Stimulated activated CD8-positive, alpha-beta memory T cell treated with anti-CD3 and anti-CD28 coated beads, Interleukin-15, amount 100 ng/mL, for 1 hour (primary cell): Measurements from ENCODE around the gene RBM7.
A peak's percentile ranks its signal among the peaks of the same experiment; 100 is the strongest.

ENCODE experiments used
- DNase-seq: peaks from one replicate; pipeline ENCODE4 v3.0.0-alpha.2; 2020; ENCODE audit warnings: low read depth

The RBM7 gene

GRCh38 chr11:114400216-114400914, at the start of gene RBM7, which contains the start of gene C11orf71:
TSS of gene RBM7 (plus strand) at chr11:114400666. CDS start at chr11:114400672, 6 bp downstream.
TSS of gene C11orf71 (minus strand) at chr11:114400511. CDS start at chr11:114400331, 180 bp downstream.
- peak; percentile 95 for DNase-seq

DNA sequence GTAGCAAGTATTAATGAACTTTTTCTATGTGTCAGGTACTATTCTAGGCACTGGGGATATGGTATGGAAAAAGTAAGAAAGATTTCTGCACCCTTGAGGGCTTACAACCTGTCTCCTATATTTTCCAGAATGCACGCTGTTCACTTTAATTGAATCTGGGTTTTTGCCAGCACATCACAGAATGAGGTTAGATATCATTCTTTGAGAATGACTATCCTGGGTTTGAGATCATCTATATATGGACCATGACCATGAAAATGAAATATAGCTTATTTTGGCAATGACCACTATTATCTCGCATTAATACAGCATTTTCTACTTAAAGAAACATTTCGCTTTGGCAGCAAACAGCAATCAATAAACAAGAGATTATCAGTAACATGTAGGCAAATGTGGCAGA, 47.0 kb upstream of the RBM7 start:
- DNase-seq, result no peak

- no peak for DNase-seq
Measured at GRCh38 chr11:114354076-114354475, 46.4 kb upstream of the RBM7 start.

- DNase-seq, result no peak
Measured at GRCh38 chr11:114358716-114359115, 41.8 kb upstream of the RBM7 start.

DNA sequence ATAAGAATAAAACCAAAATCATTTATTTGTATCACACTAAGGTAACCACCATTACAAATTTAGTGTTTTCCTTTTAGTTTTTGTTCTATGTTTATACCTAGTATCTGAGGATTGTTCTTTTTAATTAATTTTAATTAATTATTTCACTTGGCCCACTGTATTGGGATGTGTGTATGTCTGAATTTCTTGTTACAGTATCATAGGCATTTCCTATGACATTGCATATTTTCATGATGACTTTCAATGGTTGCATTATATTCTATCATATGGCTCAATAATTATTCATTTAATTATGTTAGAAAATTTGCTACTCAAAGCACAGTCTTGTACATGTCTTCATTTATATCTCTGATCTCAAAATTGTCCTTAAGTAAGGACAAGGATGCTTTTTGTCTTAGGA, 41.1 kb upstream of the RBM7 start:
- DNase-seq, result no peak

DNA sequence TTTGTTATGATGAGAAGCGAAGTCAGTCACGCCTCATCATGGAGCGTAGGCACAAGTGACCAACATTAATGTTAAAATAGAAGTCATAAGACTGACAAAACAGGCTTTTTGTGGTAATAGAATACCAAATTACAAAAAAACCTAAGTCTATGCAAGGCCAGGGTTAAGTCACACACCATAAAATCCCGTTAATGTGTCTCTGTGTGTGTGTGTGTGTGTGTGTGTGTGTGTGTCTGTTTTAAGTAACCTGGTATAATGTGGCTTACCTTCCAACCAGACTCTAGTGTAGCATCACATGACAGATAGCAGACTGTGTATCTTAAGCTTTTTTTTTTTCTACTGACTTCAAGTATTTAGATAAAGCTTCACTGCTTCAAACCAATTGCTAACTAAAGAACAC, 38.1 kb upstream of the RBM7 start:
- no peak for DNase-seq

DNA sequence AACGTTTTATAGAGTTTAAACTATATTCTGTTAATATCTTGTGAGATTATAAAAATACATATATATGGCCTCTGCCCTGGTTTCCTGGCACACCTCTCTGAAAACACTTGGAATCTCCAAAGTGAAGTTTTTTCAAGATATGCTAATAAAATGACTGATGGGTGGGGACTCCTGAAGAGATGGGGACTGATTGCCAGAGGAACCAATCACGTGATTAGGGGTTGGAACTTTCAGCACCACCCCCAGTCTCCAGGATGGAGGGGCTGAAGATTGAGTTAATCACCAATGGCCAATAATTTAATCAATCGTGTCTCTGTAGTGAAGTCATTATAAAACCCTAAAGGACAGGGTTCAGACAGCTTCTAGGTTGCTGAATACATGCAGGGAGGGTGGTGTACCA, 37.5 kb upstream of the RBM7 start:
- DNase-seq, result no peak

DNA sequence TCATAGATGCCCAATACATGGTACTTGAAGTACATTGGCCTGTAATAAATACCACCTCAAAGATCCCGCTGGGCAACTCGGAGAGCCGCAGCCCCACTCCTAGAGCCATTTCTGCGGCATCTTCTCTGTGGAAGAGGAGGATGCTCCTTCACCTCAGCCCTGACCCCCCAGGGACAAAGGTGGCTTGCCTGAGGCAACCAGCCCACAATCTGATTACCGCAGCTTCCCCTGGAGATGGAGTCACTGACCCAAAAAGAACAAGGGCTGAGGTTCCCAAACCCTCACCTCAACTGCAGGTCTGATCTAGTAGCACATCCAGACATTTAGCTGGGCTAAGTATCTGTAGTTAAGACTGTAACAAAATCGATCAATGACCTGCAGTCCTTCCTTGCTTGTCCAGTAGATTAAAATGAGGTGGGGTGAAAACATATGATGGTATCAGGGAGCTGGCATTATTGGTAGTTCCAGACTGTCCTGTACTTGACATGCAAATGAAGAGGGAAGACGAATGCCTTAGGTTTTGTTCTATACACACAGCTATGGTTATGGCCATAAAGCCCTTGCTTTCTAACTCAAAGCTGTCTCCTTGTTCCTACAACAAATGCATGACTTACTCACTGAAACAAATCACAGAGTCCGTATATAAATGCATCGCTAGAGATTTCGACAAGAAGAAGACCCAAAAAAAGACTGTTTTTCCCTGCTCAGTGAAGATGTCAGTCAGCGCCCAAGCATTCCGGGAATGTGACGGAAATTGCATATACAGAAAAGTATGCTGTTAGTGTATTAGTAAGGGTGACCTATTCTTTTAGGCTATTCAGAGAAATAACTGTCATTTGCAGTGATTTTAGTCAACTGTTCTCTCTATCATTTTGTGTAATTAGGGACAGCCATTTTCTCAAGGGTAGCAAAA, 33.9 kb upstream of the RBM7 start:
- DNase-seq, result no peak

DNA sequence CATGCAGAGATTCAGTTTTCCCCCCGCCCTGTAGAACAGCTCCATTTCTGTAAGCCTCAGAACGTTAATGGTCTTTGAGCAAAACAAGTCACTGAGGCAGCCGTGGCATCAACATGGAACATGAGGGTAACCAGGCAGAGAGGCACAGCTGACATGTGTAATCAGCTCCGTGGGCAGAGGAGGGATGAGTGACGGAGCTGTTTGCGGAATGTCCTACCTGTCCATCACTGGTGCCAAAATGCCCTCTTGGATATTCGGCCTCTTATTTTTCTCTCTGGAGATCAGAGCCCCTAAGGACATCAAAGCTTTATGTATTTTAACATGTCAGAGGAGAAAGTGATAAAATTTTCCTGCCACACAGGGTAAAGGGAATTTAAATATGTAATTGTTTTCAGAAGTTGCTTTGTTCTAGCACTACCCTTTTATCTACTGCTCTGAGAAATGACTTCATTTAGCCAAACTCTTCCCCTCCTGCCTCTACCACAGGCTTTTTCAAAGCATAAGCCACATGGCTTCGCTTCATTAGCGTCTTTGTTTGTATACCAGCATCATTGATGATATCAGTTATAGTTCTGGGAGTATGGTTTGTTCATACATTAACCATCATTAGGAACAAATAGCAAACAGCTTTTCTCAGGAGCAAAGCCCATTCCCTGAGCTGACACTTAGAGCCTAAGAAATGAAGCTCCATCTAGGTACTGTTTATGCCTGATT, 33.1 kb upstream of the RBM7 start:
- DNase-seq, result no peak

GRCh38 chr11:114368918-114369680, 31.4 kb upstream of the RBM7 start:
- DNase-seq, result no peak

DNA sequence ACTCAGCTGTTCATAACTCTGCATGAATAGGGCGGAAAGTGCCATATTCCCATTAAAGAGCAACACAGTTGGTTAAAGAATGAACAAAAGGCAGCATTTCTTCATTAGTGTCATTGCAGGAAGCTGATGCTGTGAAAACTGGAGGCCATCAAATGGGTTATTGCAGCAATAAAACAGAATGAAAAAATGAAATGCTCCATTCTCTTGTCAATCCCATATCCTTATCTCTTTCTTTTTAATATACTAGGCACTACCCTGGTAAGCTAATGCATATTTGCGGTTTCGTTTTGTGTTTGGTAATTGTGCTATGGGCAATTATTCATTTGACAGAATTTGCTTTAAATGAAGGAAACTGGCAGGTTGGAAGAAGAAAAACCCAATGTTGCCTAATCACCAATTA, 25.4 kb upstream of the RBM7 start:
- no peak for DNase-seq

GRCh38 chr11:114377612-114378267, 22.7 kb upstream of the RBM7 start:
- DNase-seq, result no peak

GRCh38 chr11:114379394-114380069, 20.9 kb upstream of the RBM7 start:
- DNase-seq, result no peak

DNA sequence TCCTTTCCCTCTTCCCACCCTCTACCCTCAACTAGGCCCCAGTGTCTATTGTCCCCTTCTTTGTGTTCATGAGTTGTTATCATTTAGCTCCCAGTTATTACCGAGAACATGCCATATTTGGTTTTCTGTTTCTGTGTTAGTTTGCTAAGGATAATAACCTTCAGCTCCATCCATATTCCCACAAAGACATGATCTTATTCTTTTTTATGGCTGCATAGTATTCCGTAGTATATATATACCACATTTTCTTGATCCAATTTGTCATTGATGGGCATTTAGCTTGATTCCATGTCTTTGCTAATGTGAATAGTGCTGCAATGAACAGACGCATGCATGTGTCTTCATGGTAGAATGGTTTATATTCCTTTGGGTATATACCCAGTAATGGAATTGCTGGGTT, 18.0 kb upstream of the RBM7 start:
- DNase-seq, result no peak

DNA sequence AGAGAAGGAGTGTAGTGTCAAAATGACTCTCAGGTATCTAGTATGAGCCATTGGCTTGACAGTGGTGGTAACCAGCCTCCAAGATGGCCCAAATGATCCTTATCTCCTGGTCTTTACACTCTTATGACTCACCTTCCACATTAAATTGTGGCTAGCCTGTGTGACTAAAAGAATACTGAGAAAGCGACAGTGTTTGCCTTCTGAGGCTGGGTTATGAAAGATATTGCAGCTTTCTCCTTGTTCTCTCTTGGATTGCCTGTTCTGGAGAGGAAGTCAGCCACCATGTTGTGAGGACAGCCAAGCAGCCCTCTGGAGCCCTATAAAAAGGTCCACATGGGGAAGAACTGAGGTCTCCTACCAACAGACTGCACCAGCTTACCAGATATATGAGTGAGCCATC, 16.0 kb upstream of the RBM7 start:
- no peak for DNase-seq

DNA sequence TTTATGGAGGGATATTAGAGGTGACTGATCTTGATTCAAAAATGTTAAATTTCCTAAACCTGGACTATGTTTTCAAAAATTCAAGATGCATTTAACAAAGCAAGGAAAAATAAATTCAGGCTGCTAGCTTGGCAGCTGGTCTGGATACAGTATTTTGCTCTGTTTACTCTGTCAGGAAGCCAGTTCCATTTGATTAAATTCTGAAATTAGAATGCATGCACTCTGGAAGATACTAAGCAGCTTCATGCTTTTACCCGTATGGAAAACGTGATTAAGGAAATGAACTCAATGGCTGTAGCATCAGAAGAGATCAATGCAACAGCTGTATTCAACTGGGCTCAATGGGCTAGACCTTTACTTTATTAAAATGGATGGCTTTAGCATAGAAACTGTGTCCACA, 14.3 kb upstream of the RBM7 start:
- DNase-seq, result no peak

DNA sequence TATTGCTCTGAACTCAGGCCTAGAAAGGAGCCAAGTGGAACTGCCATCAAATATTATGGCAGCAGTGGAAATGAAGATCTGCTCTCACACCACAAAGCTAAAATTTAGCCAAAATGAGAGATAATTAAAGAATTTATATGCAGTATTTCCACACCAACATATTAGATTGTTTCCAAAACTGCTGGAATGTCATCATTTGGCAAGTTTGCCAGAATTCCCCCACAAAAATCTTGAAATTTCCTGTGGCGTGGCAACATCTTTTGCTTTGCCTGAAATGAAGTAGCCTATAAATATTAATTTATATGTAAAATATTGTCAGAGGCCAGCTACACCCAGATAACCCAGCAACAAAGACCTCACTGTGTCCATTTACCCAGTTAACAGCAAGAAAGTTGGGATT, 13.9 kb upstream of the RBM7 start:
- DNase-seq, result no peak

DNA sequence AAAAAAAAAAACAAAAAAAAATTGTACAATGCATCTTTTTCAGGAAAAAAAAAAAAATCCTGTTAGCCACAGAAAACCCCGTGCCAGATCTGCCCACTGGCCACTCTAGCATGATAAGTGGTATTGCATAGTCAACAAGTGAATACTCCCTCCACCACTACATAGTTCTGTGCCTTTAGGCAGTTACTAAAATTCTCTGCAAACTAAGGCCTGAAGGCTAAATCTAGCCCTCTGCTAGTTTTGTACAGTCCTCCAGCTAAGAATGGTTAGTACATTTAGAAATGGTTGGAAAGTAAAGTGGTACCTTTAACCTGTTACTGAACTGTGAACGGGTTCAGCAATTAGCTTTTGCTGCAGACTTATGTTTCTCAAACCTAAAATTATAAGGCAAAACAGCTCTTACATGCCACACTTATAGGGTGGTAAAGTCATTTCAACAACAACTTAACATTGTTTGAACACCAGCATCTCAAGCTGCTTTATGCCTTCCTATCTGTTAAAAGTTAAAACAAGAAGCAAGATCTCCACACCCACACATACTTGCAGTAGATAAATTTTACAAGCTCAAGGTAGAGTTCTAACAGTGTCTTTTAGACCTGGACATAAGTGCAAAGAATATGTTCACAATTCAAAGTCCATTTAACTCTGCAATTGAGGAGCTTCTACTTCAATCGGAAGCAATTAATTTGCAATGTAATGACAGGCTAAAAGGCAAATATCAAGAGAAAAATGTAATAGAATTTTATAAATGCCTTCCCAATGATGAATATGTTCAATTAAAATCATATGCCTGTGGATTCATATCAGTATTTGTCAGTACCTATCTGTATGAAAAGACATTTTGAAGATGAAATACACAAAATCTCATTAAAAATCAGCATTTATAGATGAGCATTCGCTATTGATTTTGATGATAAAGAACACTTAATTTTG, 7.5 kb upstream of the RBM7 start:
- no peak for DNase-seq

GRCh38 chr11:114395736-114396135, 4.7 kb upstream of the RBM7 start:
- no peak for DNase-seq

DNA sequence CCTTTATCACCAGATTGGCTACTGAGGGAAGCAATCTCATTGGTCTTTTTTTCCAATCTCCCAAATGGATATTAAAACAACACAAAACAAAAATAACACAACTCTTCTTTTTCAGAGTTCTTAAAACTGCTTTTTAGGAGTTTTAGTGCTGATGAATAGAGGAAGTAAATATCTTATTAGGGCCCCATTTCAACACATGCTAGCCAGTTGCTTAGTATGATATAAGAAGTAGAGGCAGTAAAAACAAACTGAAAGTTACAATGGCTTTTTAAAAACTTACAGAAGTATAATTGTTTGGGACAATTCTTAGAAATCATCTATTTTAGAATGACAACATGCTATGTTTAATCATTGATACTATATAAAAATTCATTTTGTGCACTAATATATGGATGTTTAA, 3.5 kb upstream of the RBM7 start:
- no peak for DNase-seq
